GM12878 (cell line): ENCODE measurements around the gene RER1. TPM values are rescaled to one million over a fixed set of nuclear protein-coding genes. Genes with fewer than 3 reads are reported as not detected.

Experiments used
- ATAC-seq: fragments of 200-7000 bp; cut with Tn5 transposase; 3 replicates; pipeline ENCODE4 v1.9.1; 2020; ENCODE audit warnings: mild to moderate bottlenecking, moderate library complexity
- BruUV-seq: library from RNA; stranded (reverse); fragments of 400-500 nt; replicated peaks from 2 replicates; lab custom pipeline; 2021; lab: Mats Ljungman, UMichigan
- CTCF ChIA-PET: fragments of 300-600 bp; sonication (Branson Sonifier 250); formaldehyde crosslinking; extraction: SDS; loops from one replicate; lab custom pipeline; 2021; ENCODE audit warnings: inconsistent platforms; lab: Yijun Ruan, JAX
- POLR2A ChIA-PET: fragments of 350-600 bp; formaldehyde crosslinking; extraction: SDS; loops from one replicate; lab custom pipeline; 2021; ENCODE audit warnings: inconsistent platforms; lab: Charles Lee
- RAD21 ChIA-PET: fragments of 300-600 bp; sonication (Branson Sonifier 250); formaldehyde crosslinking; loops from one replicate; lab custom pipeline; 2023; ENCODE audit warnings: antibody characterized with exemption; ENCODE audit not compliant: unreplicated experiment; lab: Charles Lee
- SMC1A ChIA-PET: fragments of 300-600 bp; sonication (Branson Sonifier 250); formaldehyde crosslinking; loops from one replicate; lab custom pipeline; 2023; ENCODE audit not compliant: unreplicated experiment, uncharacterized antibody; lab: Charles Lee
- DNase-seq: peaks from one replicate; pipeline ENCODE4 v3.0.0-alpha.2; 2011; ENCODE audit warnings: low read depth, low spot score
- FAIRE-seq: peaks from 3 replicates; lab custom pipeline; 2011; peaks lifted over from hg19 to GRCh38; lab: Jason Lieb, UNC
- H2AFZ ChIP-seq: 2 replicates; pipeline ENCODE4 v1.6.0; 2011; ENCODE audit warnings: low read depth, low read length, control low read depth; ENCODE audit not compliant: control insufficient read depth
- H3K27ac ChIP-seq: 2 replicates; pipeline ENCODE4 v1.5.1; 2011; ENCODE audit warnings: control low read depth; ENCODE audit not compliant: control insufficient read depth, insufficient read depth
- H3K27me3 ChIP-seq, 2 experiments: replicated peaks in 1 of 2; 2 replicates each; pipeline versions ENCODE4 v1.6.0 to v1.6.1; 2011; ENCODE audit warnings: low read length in 1 of 2; ENCODE audit not compliant: control insufficient read depth in 2 of 2, insufficient read depth in 2 of 2
- H3K36me3 ChIP-seq, 2 experiments: 2 replicates each; pipeline ENCODE4 v1.5.1; 2011; ENCODE audit warnings: low read length in 1 of 2; ENCODE audit not compliant: control insufficient read depth in 2 of 2, insufficient read depth in 2 of 2
- H3K4me1 ChIP-seq: 2 replicates; pipeline ENCODE4 v1.6.1; 2011; ENCODE audit warnings: mild to moderate bottlenecking, low read length, moderate library complexity, mixed read lengths; ENCODE audit not compliant: control insufficient read depth, insufficient read depth
- H3K4me2 ChIP-seq: 2 replicates; pipeline ENCODE4 v1.6.0; 2011; ENCODE audit warnings: control low read depth; ENCODE audit not compliant: control insufficient read depth, insufficient read depth
- H3K4me3 ChIP-seq: fragments of 200-600 bp; sonication (generic); 2 replicates; pipeline ENCODE4 v1.5.1; 2016
- H3K79me2 ChIP-seq: 2 replicates; pipeline ENCODE4 v1.6.0; 2011; ENCODE audit warnings: low read length; ENCODE audit not compliant: control insufficient read depth, insufficient read depth
- H3K9ac ChIP-seq: 2 replicates; pipeline ENCODE4 v1.8.0; 2011; ENCODE audit warnings: low read length, control low read depth, mixed read lengths; ENCODE audit not compliant: control insufficient read depth, insufficient read depth
- H3K9me3 ChIP-seq: replicated peaks from 3 replicates; pipeline ENCODE4 v1.5.1; 2011; ENCODE audit warnings: mild to moderate bottlenecking, low read length; ENCODE audit not compliant: control insufficient read depth, insufficient read depth
- H4K20me1 ChIP-seq: 2 replicates; pipeline ENCODE4 v1.6.0; 2011; ENCODE audit not compliant: control insufficient read depth, insufficient read depth
- BRCA1 ChIP-seq: IDR thresholded peaks from 2 replicates; pipeline ENCODE4 v1.6.1; 2011; ENCODE audit warnings: low read depth, low read length, improper control_type of control experiment
- KAT2A ChIP-seq: conservative IDR thresholded peaks from 2 replicates; pipeline ENCODE4 v1.6.1; 2011; ENCODE audit warnings: low read depth, low read length; ENCODE audit not compliant: control insufficient read depth
- PML ChIP-seq: IDR thresholded peaks from 2 replicates; pipeline ENCODE4 v1.6.1; 2012; ENCODE audit warnings: low read length, inconsistent platforms
- POLR2A ChIP-seq: IDR thresholded peaks from 2 replicates; pipeline ENCODE4 v1.6.1; 2011; ENCODE audit warnings: low read depth, mild to moderate bottlenecking, low read length
- POLR2AphosphoS2 ChIP-seq: IDR thresholded peaks from 2 replicates; pipeline ENCODE4 v1.6.1; 2011; ENCODE audit warnings: low read depth, mild to moderate bottlenecking, low read length, improper control_type of control experiment, moderate library complexity
- RB1 ChIP-seq: fragments of 450-650 bp; formaldehyde crosslinking; IDR thresholded peaks from 2 replicates; pipeline ENCODE4 v1.6.1; 2017; ENCODE audit warnings: mild to moderate bottlenecking, borderline replicate concordance
- RBBP5 ChIP-seq: fragments of 200-600 bp; sonication (generic); conservative IDR thresholded peaks from 2 replicates; pipeline ENCODE4 v1.6.1; 2016
- SMARCA5 ChIP-seq: fragments of 450-650 bp; IDR thresholded peaks from 2 replicates; pipeline ENCODE4 v1.6.1; 2017; ENCODE audit warnings: mild to moderate bottlenecking
- SUPT20H ChIP-seq: IDR thresholded peaks from 2 replicates; pipeline ENCODE4 v1.6.1; 2011; ENCODE audit warnings: low read depth, mild to moderate bottlenecking, low read length, moderate library complexity, borderline replicate concordance; ENCODE audit not compliant: control insufficient read depth
- TCF3 ChIP-seq: IDR thresholded peaks from 2 replicates; pipeline ENCODE4 v1.6.1; 2012; ENCODE audit warnings: low read depth, mild to moderate bottlenecking, low read length, borderline replicate concordance; ENCODE audit not compliant: insufficient read depth
- WGBS: methylation state at CpG from one replicate; pipeline ENCODE4 v1.1.6; 2016; ENCODE audit warnings: low lambda C conversion rate; ENCODE audit not compliant: insufficient replicate concordance, insufficient coverage; ENCODE audit errors: missing lambda C conversion rate; 5-methylcytosine and 5-hydroxymethylcytosine counted together
- in situ Hi-C: fragments of 300-500 bp; cut with MboI; formaldehyde crosslinking; loops from 9 replicates; pipeline ENCODE4 v1.14.3; 2018; ENCODE audit warnings: mixed read lengths
- intact Hi-C: fragments of 100-400 bp; cut with micrococcal nuclease; formaldehyde crosslinking; loops from one replicate; pipeline ENCODE4 v1.14.2; 2022; ENCODE audit not compliant: unreplicated experiment
- polyA plus RNA-seq, 11 experiments: library from polyadenylated mRNA; depleted of rRNA in 4 of 11; unstranded in 6 of 11; stranded (reverse) in 5 of 11; fragments of >200 nt; fragmentation: Nextera tagmentation in 4 of 11; fragmentation: Illumina TruSeq in 1 of 11; extraction: Ambion mirVana in 4 of 11; extraction: Trizol in 1 of 11; gene quantifications; 1 replicate in 1 of 11; 2 replicates in 10 of 11; pipeline versions ENCODE4 v1.2.1 to v1.2.3, GENCODE V29; 2011 to 2016; ENCODE audit warnings: inconsistent platforms in 2 of 11, missing spikeins in 2 of 11, low read depth in 1 of 11
- total RNA-seq, 4 experiments: library from RNA; depleted of rRNA in 3 of 4; stranded (reverse); fragments of >200 nt in 3 of 4; fragmentation: Illumina TruSeq in 1 of 4; extraction: Trizol in 1 of 4; gene quantifications; 2 replicates each; pipeline versions ENCODE4 v1.2.1 to v1.2.3, GENCODE V29; 2013 to 2021
- TF ChIP-seq, protein P1 (sequence below), 3 experiments: IDR thresholded peaks in 2 of 3; conservative IDR thresholded peaks in 1 of 3; 2 replicates each; pipeline ENCODE4 v1.5.1; 2011; ENCODE audit warnings: low read depth in 3 of 3, low read length in 3 of 3, mild to moderate bottlenecking in 3 of 3, control low read depth in 2 of 3, moderate library complexity in 2 of 3, inconsistent platforms in 1 of 3, mixed read lengths in 1 of 3; ENCODE audit not compliant: control insufficient read depth in 2 of 3, insufficient read depth in 1 of 3; ENCODE audit errors: extremely low read depth in 1 of 3
- TF ChIP-seq, protein P2 (sequence below): fragments of 450-650 bp; formaldehyde crosslinking; IDR thresholded peaks from 2 replicates; pipeline ENCODE4 v1.4.0; 2022; ENCODE audit warnings: mild to moderate bottlenecking, moderate library complexity
- TF ChIP-seq, protein P3 (sequence below): IDR thresholded peaks from 2 replicates; pipeline ENCODE4 v1.6.1; 2012; ENCODE audit warnings: improper control_type of control experiment, low read depth, low read length; ENCODE audit not compliant: insufficient replicate concordance

RER1 gene
- total and polyA plus RNA-seq, 10 of the 15 experiments (the other 5 are each of a cell fraction or from before 2014, with no cell fraction given) = 29.2 to 274 (median 136) TPM

DNA sequence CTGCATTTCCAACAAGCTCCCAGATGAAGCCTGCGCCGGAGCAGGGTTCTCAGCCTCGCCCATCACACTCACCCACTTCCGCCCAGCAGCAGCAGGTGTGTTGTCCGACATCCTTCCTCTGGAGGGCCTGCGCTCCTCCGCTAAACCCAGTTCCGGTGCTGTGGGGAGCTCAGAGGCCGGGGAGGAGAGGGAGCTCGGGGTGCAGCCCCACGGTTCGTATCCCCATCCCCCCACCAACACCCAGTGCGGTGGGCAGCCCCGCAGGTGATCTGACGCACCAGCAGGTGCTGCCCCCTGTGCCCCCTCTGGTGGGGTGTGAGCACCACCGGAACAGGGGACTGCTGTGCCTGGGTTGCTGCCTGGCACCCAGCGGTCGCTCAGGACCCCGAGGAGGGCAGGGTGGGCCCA, 24.2 kb downstream of the RER1 start:
- WGBS = 2% methylated on average over 19 of the region's 19 CpGs
- Histone ChIP-seq H3K9ac (peak overlapping the region; percentile 48; the same call in 1 of the 2 replicates), H3K4me1 (peaks cover 27% of the 10 kb centered on the region), H2AFZ (peak overlapping the region; percentile 40), H3K36me3 (no peaks in the 10 kb centered on the region), H3K4me3 (peak overlapping the region; percentile 64; the same call in 1 of the 2 replicates), H3K79me2 (peaks cover 20% of the 10 kb centered on the region), H3K4me2 (peak overlapping the region; percentile 87), H3K9me3 (no peaks in the 10 kb centered on the region), H3K27me3 (no peaks in the 10 kb centered on the region), H4K20me1 (no peaks in the 10 kb centered on the region), H3K27ac (peak overlapping the region; percentile 34; the same call in 1 of the 2 replicates)
- RAD21 ChIA-PET = interaction anchor here (0.7 to 3.2 kb wide), 9 partner anchors 64 to 221 kb away, joined by 3 to 46 read pairs (median 4); partner anchors contain the start of gene PANK4
- in situ Hi-C loops (loop anchor here (10.0 kb wide), 1 partner anchor 379 kb away; no protein-coding TSS in a partner anchor), intact Hi-C loops (loop anchor here (2.0 kb wide), 1 partner anchor 109 kb away; no protein-coding TSS in a partner anchor)
- CTCF ChIA-PET = interaction anchor here (0.8 to 3.4 kb wide), 13 partner anchors 14 to 377 kb away, joined by 3 to 37 read pairs (median 5); partner anchors contain the start of genes PANK4 and TNFRSF14
- DNase-seq (no peak), ATAC-seq (peak; percentile 9; the same call in 2 of the 3 replicates), FAIRE-seq (no peak)
- BruUV-seq = TSS peak; percentile 57
- SMC1A ChIA-PET = interaction anchor here (0.6 to 2.6 kb wide), 8 partner anchors 8 to 373 kb away, joined by 3 to 21 read pairs (median 4); partner anchors contain the start of genes PANK4 and PRXL2B
- POLR2A ChIA-PET = interaction anchor here (0.5 to 2.7 kb wide), 3 partner anchors 9 to 221 kb away, joined by 3 to 18 read pairs (median 5); partner anchors contain the start of gene FAAP20
- TF ChIP-seq RB1 = no peak
- TF ChIP-seq BRCA1 = no peak
- TF ChIP-seq, protein P1, sequence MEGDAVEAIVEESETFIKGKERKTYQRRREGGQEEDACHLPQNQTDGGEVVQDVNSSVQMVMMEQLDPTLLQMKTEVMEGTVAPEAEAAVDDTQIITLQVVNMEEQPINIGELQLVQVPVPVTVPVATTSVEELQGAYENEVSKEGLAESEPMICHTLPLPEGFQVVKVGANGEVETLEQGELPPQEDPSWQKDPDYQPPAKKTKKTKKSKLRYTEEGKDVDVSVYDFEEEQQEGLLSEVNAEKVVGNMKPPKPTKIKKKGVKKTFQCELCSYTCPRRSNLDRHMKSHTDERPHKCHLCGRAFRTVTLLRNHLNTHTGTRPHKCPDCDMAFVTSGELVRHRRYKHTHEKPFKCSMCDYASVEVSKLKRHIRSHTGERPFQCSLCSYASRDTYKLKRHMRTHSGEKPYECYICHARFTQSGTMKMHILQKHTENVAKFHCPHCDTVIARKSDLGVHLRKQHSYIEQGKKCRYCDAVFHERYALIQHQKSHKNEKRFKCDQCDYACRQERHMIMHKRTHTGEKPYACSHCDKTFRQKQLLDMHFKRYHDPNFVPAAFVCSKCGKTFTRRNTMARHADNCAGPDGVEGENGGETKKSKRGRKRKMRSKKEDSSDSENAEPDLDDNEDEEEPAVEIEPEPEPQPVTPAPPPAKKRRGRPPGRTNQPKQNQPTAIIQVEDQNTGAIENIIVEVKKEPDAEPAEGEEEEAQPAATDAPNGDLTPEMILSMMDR (IDR thresholded peaks at IDR 0.05 in 2 of 3, conservative IDR thresholded peaks at IDR 0.05 in 1 of 3; ENCODE audit: control insufficient read depth in 2 of 3, extremely low read depth in 1 of 3, insufficient read depth in 1 of 3, low read depth in 3 of 3, low read length in 3 of 3) = peak; percentile 5 to 18 (median 7); a peak in 2 of 6 replicates
- 0 out of 2 replicates have a peak, but pooled peaks have one; percentile 28 for TF ChIP-seq POLR2AphosphoS2
- TF ChIP-seq, protein P2, sequence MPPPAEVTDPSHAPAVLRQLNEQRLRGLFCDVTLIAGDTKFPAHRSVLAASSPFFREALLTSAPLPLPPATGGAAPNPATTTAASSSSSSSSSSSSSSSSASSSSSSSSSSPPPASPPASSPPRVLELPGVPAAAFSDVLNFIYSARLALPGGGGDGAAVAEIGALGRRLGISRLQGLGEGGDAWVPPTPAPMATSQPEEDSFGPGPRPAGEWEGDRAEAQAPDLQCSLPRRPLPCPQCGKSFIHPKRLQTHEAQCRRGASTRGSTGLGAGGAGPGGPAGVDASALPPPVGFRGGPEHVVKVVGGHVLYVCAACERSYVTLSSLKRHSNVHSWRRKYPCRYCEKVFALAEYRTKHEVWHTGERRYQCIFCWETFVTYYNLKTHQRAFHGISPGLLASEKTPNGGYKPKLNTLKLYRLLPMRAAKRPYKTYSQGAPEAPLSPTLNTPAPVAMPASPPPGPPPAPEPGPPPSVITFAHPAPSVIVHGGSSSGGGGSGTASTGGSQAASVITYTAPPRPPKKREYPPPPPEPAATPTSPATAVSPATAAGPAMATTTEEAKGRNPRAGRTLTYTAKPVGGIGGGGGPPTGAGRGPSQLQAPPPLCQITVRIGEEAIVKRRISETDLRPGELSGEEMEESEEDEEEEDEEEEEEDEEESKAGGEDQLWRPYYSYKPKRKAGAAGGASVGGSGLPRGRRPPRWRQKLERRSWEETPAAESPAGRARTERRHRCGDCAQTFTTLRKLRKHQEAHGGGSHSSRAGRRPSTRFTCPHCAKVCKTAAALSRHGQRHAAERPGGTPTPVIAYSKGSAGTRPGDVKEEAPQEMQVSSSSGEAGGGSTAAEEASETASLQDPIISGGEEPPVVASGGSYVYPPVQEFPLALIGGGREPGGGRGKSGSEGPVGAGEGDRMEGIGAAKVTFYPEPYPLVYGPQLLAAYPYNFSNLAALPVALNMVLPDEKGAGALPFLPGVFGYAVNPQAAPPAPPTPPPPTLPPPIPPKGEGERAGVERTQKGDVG (CRISPR knock-in tag) = no peak
- TF ChIP-seq KAT2A = no peak
- TF ChIP-seq, protein P3, sequence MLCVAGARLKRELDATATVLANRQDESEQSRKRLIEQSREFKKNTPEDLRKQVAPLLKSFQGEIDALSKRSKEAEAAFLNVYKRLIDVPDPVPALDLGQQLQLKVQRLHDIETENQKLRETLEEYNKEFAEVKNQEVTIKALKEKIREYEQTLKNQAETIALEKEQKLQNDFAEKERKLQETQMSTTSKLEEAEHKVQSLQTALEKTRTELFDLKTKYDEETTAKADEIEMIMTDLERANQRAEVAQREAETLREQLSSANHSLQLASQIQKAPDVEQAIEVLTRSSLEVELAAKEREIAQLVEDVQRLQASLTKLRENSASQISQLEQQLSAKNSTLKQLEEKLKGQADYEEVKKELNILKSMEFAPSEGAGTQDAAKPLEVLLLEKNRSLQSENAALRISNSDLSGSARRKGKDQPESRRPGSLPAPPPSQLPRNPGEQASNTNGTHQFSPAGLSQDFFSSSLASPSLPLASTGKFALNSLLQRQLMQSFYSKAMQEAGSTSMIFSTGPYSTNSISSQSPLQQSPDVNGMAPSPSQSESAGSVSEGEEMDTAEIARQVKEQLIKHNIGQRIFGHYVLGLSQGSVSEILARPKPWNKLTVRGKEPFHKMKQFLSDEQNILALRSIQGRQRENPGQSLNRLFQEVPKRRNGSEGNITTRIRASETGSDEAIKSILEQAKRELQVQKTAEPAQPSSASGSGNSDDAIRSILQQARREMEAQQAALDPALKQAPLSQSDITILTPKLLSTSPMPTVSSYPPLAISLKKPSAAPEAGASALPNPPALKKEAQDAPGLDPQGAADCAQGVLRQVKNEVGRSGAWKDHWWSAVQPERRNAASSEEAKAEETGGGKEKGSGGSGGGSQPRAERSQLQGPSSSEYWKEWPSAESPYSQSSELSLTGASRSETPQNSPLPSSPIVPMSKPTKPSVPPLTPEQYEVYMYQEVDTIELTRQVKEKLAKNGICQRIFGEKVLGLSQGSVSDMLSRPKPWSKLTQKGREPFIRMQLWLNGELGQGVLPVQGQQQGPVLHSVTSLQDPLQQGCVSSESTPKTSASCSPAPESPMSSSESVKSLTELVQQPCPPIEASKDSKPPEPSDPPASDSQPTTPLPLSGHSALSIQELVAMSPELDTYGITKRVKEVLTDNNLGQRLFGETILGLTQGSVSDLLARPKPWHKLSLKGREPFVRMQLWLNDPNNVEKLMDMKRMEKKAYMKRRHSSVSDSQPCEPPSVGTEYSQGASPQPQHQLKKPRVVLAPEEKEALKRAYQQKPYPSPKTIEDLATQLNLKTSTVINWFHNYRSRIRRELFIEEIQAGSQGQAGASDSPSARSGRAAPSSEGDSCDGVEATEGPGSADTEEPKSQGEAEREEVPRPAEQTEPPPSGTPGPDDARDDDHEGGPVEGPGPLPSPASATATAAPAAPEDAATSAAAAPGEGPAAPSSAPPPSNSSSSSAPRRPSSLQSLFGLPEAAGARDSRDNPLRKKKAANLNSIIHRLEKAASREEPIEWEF = no peak
- TF ChIP-seq RBBP5 = no peak
- TF ChIP-seq TCF3 = peak; percentile 46; the same call in 1 of the 2 replicates
- TF ChIP-seq POLR2A = peak; percentile 73; the same call in 1 of the 2 replicates
- no peak for TF ChIP-seq PML
- TF ChIP-seq SMARCA5 = no peak
- no peak for TF ChIP-seq SUPT20H
